Endothelial cell of umbilical vein (primary cell): ENCODE measurements around the gene FLT1. TPM values are rescaled to one million over a fixed set of nuclear protein-coding genes. Genes with fewer than 3 reads are reported as not detected.

Source experiments
- BruUV-seq: library from RNA; stranded (reverse); fragments of 400-500 nt; replicated peaks from 2 replicates; lab custom pipeline; 2021; lab: Mats Ljungman, UMichigan
- CTCF ChIA-PET: fragments of 300-600, 350-600 bp; sonication (Branson Sonifier 250); formaldehyde crosslinking; loops from one replicate; lab custom pipeline; 2021; ENCODE audit warnings: antibody characterized with exemption, inconsistent platforms; lab: Charles Lee
- POLR2A ChIA-PET: fragments of 300-600, 350-600 bp; sonication (Branson Sonifier 250); formaldehyde crosslinking; loops from one replicate; lab custom pipeline; 2021; ENCODE audit warnings: antibody characterized with exemption, inconsistent platforms; lab: Charles Lee
- DNase-seq: peaks from one replicate; pipeline ENCODE4 v3.0.0-alpha.2; 2011; ENCODE audit warnings: low read depth, low spot score
- FAIRE-seq: peaks from 2 replicates; lab custom pipeline; 2011; peaks lifted over from hg19 to GRCh38; lab: Jason Lieb, UNC
- H2AFZ ChIP-seq: 2 replicates; pipeline ENCODE4 v1.6.0; 2012; ENCODE audit warnings: low read depth, low read length, control low read depth, inconsistent platforms
- H3K27ac ChIP-seq: 2 replicates; pipeline ENCODE4 v1.5.1; 2011; ENCODE audit warnings: low read depth, mild to moderate bottlenecking, control low read depth, low read length, moderate library complexity; ENCODE audit not compliant: insufficient read depth
- H3K27me3 ChIP-seq, 2 experiments: 2 replicates each; pipeline versions ENCODE4 v1.6.0 to v1.6.1; 2011; ENCODE audit warnings: low read length in 2 of 2, mixed read lengths in 1 of 2; ENCODE audit not compliant: control insufficient read depth in 2 of 2, insufficient read depth in 2 of 2
- H3K36me3 ChIP-seq, 2 experiments: 2 replicates in 1 of 2; 3 replicates in 1 of 2; pipeline ENCODE4 v1.5.1; 2011; ENCODE audit warnings: low read length in 2 of 2, mild to moderate bottlenecking in 1 of 2, moderate library complexity in 1 of 2; ENCODE audit not compliant: control insufficient read depth in 2 of 2, insufficient read depth in 2 of 2; ENCODE audit errors: extremely low read depth in 1 of 2
- H3K4me1 ChIP-seq: 3 replicates; pipeline ENCODE4 v1.5.1; 2011; ENCODE audit warnings: mild to moderate bottlenecking, low read length; ENCODE audit not compliant: control insufficient read depth, insufficient read depth; ENCODE audit errors: extremely low read depth
- H3K4me2 ChIP-seq: 2 replicates; pipeline ENCODE4 v1.6.1; 2011; ENCODE audit warnings: low read length, control low read depth, mixed read lengths; ENCODE audit not compliant: insufficient read depth
- H3K4me3 ChIP-seq, 3 experiments: fragments of 200-600 bp in 1 of 3; sonication (generic), shearing (Covaris generic) in 1 of 3; replicated peaks in 1 of 3; 2 replicates each; pipeline ENCODE4 v1.5.1; 2011 to 2016; ENCODE audit warnings: control low read depth in 3 of 3, low read length in 3 of 3, mild to moderate bottlenecking in 2 of 3, inconsistent platforms in 1 of 3, low read depth in 1 of 3, moderate library complexity in 1 of 3; ENCODE audit not compliant: insufficient read depth in 1 of 3
- H3K79me2 ChIP-seq: 2 replicates; pipeline ENCODE4 v1.6.0; 2012; ENCODE audit warnings: low read length, inconsistent platforms; ENCODE audit not compliant: control insufficient read depth, insufficient read depth
- H3K9ac ChIP-seq: replicated peaks from 2 replicates; pipeline ENCODE3; 2011; ENCODE audit warnings: low read length, control low read depth; ENCODE audit not compliant: insufficient read depth; ENCODE audit errors: extremely low read depth
- H3K9me1 ChIP-seq: replicated peaks from 3 replicates; pipeline ENCODE4 v1.6.0; 2011; ENCODE audit warnings: mild to moderate bottlenecking, low read length; ENCODE audit not compliant: control insufficient read depth, insufficient read depth; ENCODE audit errors: extremely low read depth
- H3K9me3 ChIP-seq: replicated peaks from 2 replicates; pipeline ENCODE4 v1.5.1; 2012; ENCODE audit warnings: low read length, inconsistent platforms; ENCODE audit not compliant: control insufficient read depth, insufficient read depth
- H4K20me1 ChIP-seq: replicated peaks from 2 replicates; pipeline ENCODE3; 2011; ENCODE audit warnings: mild to moderate bottlenecking, low read length; ENCODE audit not compliant: control insufficient read depth, insufficient read depth; ENCODE audit errors: extremely low read depth
- EZH2 ChIP-seq: IDR thresholded peaks from 2 replicates; pipeline ENCODE4 v1.6.1; 2012; ENCODE audit warnings: borderline replicate concordance, low read depth, mild to moderate bottlenecking, moderate library complexity, low read length, inconsistent platforms; ENCODE audit not compliant: severe bottlenecking
- FOS ChIP-seq: IDR thresholded peaks from 2 replicates; pipeline ENCODE4 v1.6.1; 2011; ENCODE audit warnings: mild to moderate bottlenecking, low read length, moderate library complexity, borderline replicate concordance; ENCODE audit not compliant: insufficient read depth
- GATA2 ChIP-seq: IDR thresholded peaks from 2 replicates; pipeline ENCODE4 v1.7.0; 2011; ENCODE audit warnings: low read depth, mild to moderate bottlenecking, moderate library complexity, mixed read lengths, low read length; ENCODE audit not compliant: insufficient read length, insufficient read depth
- JUN ChIP-seq: IDR thresholded peaks from 2 replicates; pipeline ENCODE4 v1.6.1; 2011; ENCODE audit warnings: borderline replicate concordance, low read depth; ENCODE audit not compliant: insufficient read length, insufficient read depth
- MYC ChIP-seq: IDR thresholded peaks from one replicate; pipeline ENCODE4 v1.6.1; 2011; ENCODE audit warnings: mild to moderate bottlenecking, low read depth, low read length
- POLR2A ChIP-seq: IDR thresholded peaks from 2 replicates; pipeline ENCODE4 v1.6.1; 2012; ENCODE audit warnings: low read depth, mild to moderate bottlenecking, control low read depth, low read length
- POLR2AphosphoS5 ChIP-seq: IDR thresholded peaks from 2 replicates; pipeline ENCODE4 v1.6.1; 2012; ENCODE audit warnings: low read depth, mild to moderate bottlenecking, control low read depth, low read length, moderate library complexity; ENCODE audit not compliant: insufficient read depth
- dilution Hi-C: fragments of 300-500 bp; cut with MboI; formaldehyde crosslinking; loops from one replicate; pipeline ENCODE4 v1.15.0; 2019; ENCODE audit warnings: low sequenced_read_pairs; ENCODE audit not compliant: extremely low pct_ligation_motif_present
- intact Hi-C: fragments of 100-400 bp; cut with micrococcal nuclease; formaldehyde crosslinking; loops from one replicate; pipeline ENCODE4 v1.10.0; 2022
- polyA plus RNA-seq, 4 experiments: library from polyadenylated mRNA; depleted of rRNA in 3 of 4; stranded (reverse) in 3 of 4; unstranded in 1 of 4; fragments of >200 nt; gene quantifications; 2 replicates each; pipeline versions ENCODE4 v1.2.1 to v1.2.3, GENCODE V29; 2011 to 2012; ENCODE audit warnings: missing spikeins in 1 of 4
- total RNA-seq: library from RNA; stranded (reverse); gene quantifications from 2 replicates; pipeline ENCODE4 v1.2.3, GENCODE V29; 2021
- TF ChIP-seq, protein P1 (sequence below): IDR thresholded peaks from 2 replicates; pipeline ENCODE4 v1.6.1; 2011; ENCODE audit not compliant: insufficient read depth, insufficient read length
- TF ChIP-seq, protein P2 (sequence below), 2 donors: IDR thresholded peaks; 1 replicate in 1 of 2; 2 replicates in 1 of 2; pipeline ENCODE4 v1.5.1; 2011; ENCODE audit warnings: low read length in 2 of 2, mild to moderate bottlenecking in 2 of 2, moderate library complexity in 2 of 2, control low read depth in 1 of 2, inconsistent platforms in 1 of 2, low read depth in 1 of 2; ENCODE audit not compliant: insufficient read depth in 1 of 2; ENCODE audit errors: extremely low read depth in 1 of 2

Gene FLT1
- total and polyA plus RNA-seq, 2 donors (not counting 3 experiments of a cell fraction or from before 2014, with no cell fraction given), result 16.0 to 104 TPM

DNA sequence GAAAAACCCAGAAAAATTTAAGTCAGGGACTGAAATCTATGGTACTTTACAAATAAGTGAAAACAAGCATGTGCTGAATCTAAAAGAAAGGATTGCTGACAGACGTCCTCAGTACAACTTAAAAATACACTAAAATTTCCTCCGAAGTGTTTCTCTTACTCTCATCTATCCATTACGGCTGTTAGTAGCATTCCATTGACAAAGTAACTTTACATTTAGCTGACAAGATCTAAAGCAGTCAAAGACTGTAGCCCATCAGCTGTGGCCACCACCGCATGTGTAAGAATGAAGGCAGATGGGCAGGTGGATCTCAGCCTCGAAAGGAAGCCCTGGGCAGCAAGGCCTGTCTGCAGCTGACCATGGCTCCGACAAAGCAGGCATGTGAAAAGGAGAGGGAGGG is 59.0 kb downstream of the FLT1 start:
- peaks cover 18% of the 10 kb centered on the region for H3K4me1 ChIP-seq
- no peak overlapping the region for H3K9ac ChIP-seq
- dilution Hi-C loops, result no loop called here
- H4K20me1 ChIP-seq, result no peaks in the 10 kb centered on the region
- no peak overlapping the region for H3K4me3 ChIP-seq
- no peak overlapping the region for H3K27ac ChIP-seq
- TF ChIP-seq EZH2 (no peak), JUN (no peak), POLR2AphosphoS5 (no peak), POLR2A (no peak), GATA2 (no peak), MYC (no peak), FOS (no peak)
- TF ChIP-seq, protein P1, sequence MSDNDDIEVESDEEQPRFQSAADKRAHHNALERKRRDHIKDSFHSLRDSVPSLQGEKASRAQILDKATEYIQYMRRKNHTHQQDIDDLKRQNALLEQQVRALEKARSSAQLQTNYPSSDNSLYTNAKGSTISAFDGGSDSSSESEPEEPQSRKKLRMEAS, result no peak
- TF ChIP-seq, protein P2, sequence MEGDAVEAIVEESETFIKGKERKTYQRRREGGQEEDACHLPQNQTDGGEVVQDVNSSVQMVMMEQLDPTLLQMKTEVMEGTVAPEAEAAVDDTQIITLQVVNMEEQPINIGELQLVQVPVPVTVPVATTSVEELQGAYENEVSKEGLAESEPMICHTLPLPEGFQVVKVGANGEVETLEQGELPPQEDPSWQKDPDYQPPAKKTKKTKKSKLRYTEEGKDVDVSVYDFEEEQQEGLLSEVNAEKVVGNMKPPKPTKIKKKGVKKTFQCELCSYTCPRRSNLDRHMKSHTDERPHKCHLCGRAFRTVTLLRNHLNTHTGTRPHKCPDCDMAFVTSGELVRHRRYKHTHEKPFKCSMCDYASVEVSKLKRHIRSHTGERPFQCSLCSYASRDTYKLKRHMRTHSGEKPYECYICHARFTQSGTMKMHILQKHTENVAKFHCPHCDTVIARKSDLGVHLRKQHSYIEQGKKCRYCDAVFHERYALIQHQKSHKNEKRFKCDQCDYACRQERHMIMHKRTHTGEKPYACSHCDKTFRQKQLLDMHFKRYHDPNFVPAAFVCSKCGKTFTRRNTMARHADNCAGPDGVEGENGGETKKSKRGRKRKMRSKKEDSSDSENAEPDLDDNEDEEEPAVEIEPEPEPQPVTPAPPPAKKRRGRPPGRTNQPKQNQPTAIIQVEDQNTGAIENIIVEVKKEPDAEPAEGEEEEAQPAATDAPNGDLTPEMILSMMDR (IDR thresholded peaks at IDR 0.05; ENCODE audit: extremely low read depth in 1 of 2, insufficient read depth in 1 of 2, low read depth in 1 of 2, low read length in 2 of 2), result no peak
- no peak for FAIRE-seq
- no peaks in the 10 kb centered on the region for H3K9me1 ChIP-seq
- intact Hi-C loops, result no loop called here
- DNase-seq, result no peak
- H3K4me2 ChIP-seq, result no peak overlapping the region
- no peak overlapping the region for H2AFZ ChIP-seq
- ChIA-PET POLR2A (no interaction called here), CTCF (interaction anchor here (1.3 kb wide), 1 partner anchor 87 kb away, joined by 3 read pairs; no protein-coding TSS in a partner anchor)
- no peaks in the 10 kb centered on the region for H3K27me3 ChIP-seq
- peaks cover 9 to 36% of the 10 kb centered on the region in 2 experiments for H3K36me3 ChIP-seq
- peaks cover 3% of the 10 kb centered on the region for H3K79me2 ChIP-seq
- H3K9me3 ChIP-seq, result no peaks in the 10 kb centered on the region
- BruUV-seq, result no TSS peak
